Hepatocyte (in vitro differentiated cells): ENCODE measurements around the gene CYFIP1. TPM values are rescaled to one million over a fixed set of nuclear protein-coding genes. Genes with fewer than 3 reads are reported as not detected.

Experiments
- DNase-seq: peaks from one replicate; pipeline ENCODE4 v3.0.0-alpha.2; 2016; ENCODE audit warnings: low spot score
- H2AFZ ChIP-seq: fragments of 200-600 bp; sonication (generic); 2 replicates; pipeline ENCODE4 v1.6.0; 2016; ENCODE audit warnings: antibody characterized with exemption, mild to moderate bottlenecking
- H3K27ac ChIP-seq: fragments of 200-600 bp; sonication (generic); 2 replicates; pipeline ENCODE4 v1.5.1; 2016; ENCODE audit warnings: mild to moderate bottlenecking
- H3K27me3 ChIP-seq: fragments of 200-600 bp; sonication (generic); 2 replicates; pipeline ENCODE4 v1.6.1; 2016
- H3K36me3 ChIP-seq: fragments of 200-600 bp; sonication (generic); replicated peaks from 2 replicates; pipeline ENCODE4 v1.5.1; 2016; ENCODE audit warnings: low read depth; ENCODE audit not compliant: insufficient read depth
- H3K4me1 ChIP-seq: fragments of 200-600 bp; sonication (generic); 2 replicates; pipeline ENCODE4 v1.5.1; 2016; ENCODE audit warnings: mild to moderate bottlenecking, moderate library complexity; ENCODE audit not compliant: insufficient read depth
- H3K4me2 ChIP-seq: fragments of 200-600 bp; sonication (generic); 2 replicates; pipeline ENCODE4 v1.6.0; 2016
- H3K4me3 ChIP-seq: fragments of 200-600 bp; sonication (generic); 2 replicates; pipeline ENCODE4 v1.5.1; 2016; ENCODE audit warnings: mild to moderate bottlenecking
- H3K79me2 ChIP-seq: fragments of 200-600 bp; sonication (generic); 2 replicates; pipeline ENCODE4 v1.6.0; 2017; ENCODE audit warnings: mild to moderate bottlenecking
- H3K9me2 ChIP-seq: fragments of 200-600 bp; sonication (generic); replicated peaks from 2 replicates; pipeline ENCODE4 v1.6.0; 2017; ENCODE audit warnings: mild to moderate bottlenecking; ENCODE audit not compliant: insufficient read depth
- H3K9me3 ChIP-seq: fragments of 200-600 bp; sonication (generic); 2 replicates; pipeline ENCODE4 v1.5.1; 2016; ENCODE audit warnings: low read depth, mild to moderate bottlenecking
- H4K20me1 ChIP-seq: fragments of 200-600 bp; sonication (generic); 2 replicates; pipeline ENCODE4 v1.6.0; 2016; ENCODE audit warnings: mild to moderate bottlenecking; ENCODE audit not compliant: insufficient read depth, poor library complexity, severe bottlenecking
- CTCF ChIP-seq: fragments of 200-600 bp; sonication (generic); IDR thresholded peaks from 2 replicates; pipeline ENCODE4 v1.5.1; 2016; ENCODE audit warnings: antibody characterized with exemption, mild to moderate bottlenecking; ENCODE audit not compliant: poor library complexity
- EZH2 ChIP-seq: fragments of 200-600 bp; sonication (generic); IDR thresholded peaks from 2 replicates; pipeline ENCODE4 v1.6.1; 2016; ENCODE audit warnings: antibody characterized with exemption, mild to moderate bottlenecking, borderline replicate concordance
- EZH2phosphoT487 ChIP-seq: fragments of 200-600 bp; sonication (generic); IDR thresholded peaks from one replicate; pipeline ENCODE4 v1.6.1; 2018; ENCODE audit warnings: antibody characterized with exemption, mild to moderate bottlenecking, low read depth, moderate library complexity; ENCODE audit not compliant: unreplicated experiment, severe bottlenecking
- WGBS: methylation state at CpG from one replicate; pipeline ENCODE4 v1.1.6; 2016; ENCODE audit warnings: low lambda C conversion rate; ENCODE audit errors: missing lambda C conversion rate; 5-methylcytosine and 5-hydroxymethylcytosine counted together
- polyA plus RNA-seq: library from polyadenylated mRNA; unstranded; fragments of >200 nt; fragmentation: Nextera tagmentation; extraction: Ambion mirVana; gene quantifications from 2 replicates; pipeline ENCODE4 v1.2.1, GENCODE V29; 2016
- total RNA-seq: library from RNA; depleted of rRNA; stranded (reverse); fragments of >200 nt; gene quantifications from 2 replicates; pipeline ENCODE4 v1.2.3, GENCODE V29; 2014

CYFIP1 gene
- total and polyA plus RNA-seq, 2 experiments from 2014 or later = 73.4 to 92.2 TPM

GRCh38 chr15:22947101-22948000, 32.8 kb downstream of the CYFIP1 start:
- no peak overlapping the region for H3K27ac ChIP-seq
- H3K4me3 ChIP-seq = no peak overlapping the region
- peaks cover 5% of the 10 kb centered on the region for H3K4me1 ChIP-seq
- no peak for DNase-seq
- H3K79me2 ChIP-seq = peaks cover 59% of the 10 kb centered on the region
- H3K27me3 ChIP-seq = no peaks in the 10 kb centered on the region
- H3K9me2 ChIP-seq = no peaks in the 10 kb centered on the region
- H3K36me3 ChIP-seq = no peaks in the 10 kb centered on the region
- WGBS = 89% methylated on average over 27 of the region's 27 CpGs
- no peaks in the 10 kb centered on the region for H3K9me3 ChIP-seq
- TF ChIP-seq EZH2phosphoT487 (no peak), CTCF (no peak), EZH2 (no peak)
- no peak overlapping the region for H3K4me2 ChIP-seq
- H2AFZ ChIP-seq = no peak overlapping the region
- peaks cover 20% of the 10 kb centered on the region for H4K20me1 ChIP-seq

- no peak for DNase-seq
- Histone ChIP-seq H4K20me1 (peaks cover 9% of the 10 kb centered on the region), H2AFZ (no peak overlapping the region), H3K4me1 (peaks cover 5% of the 10 kb centered on the region), H3K27ac (no peak overlapping the region), H3K27me3 (no peaks in the 10 kb centered on the region), H3K9me3 (no peaks in the 10 kb centered on the region), H3K4me2 (no peak overlapping the region), H3K79me2 (peaks cover 39% of the 10 kb centered on the region), H3K9me2 (no peaks in the 10 kb centered on the region), H3K36me3 (no peaks in the 10 kb centered on the region), H3K4me3 (no peak overlapping the region)
- no peak for TF ChIP-seq CTCF
- TF ChIP-seq EZH2phosphoT487 = no peak
- TF ChIP-seq EZH2 = no peak
- WGBS = 91% methylated on average over 10 of the region's 10 CpGs
Measured at GRCh38 chr15:22945071-22945470, 35.1 kb downstream of the CYFIP1 start.

- Histone ChIP-seq H3K4me2 (no peak overlapping the region), H3K9me3 (no peaks in the 10 kb centered on the region), H3K79me2 (peaks cover 35% of the 10 kb centered on the region), H3K27ac (no peak overlapping the region), H3K4me1 (peaks cover 5% of the 10 kb centered on the region), H3K9me2 (no peaks in the 10 kb centered on the region), H4K20me1 (peaks cover 7% of the 10 kb centered on the region), H3K4me3 (no peak overlapping the region), H2AFZ (no peak overlapping the region), H3K27me3 (no peaks in the 10 kb centered on the region), H3K36me3 (no peaks in the 10 kb centered on the region)
- DNase-seq = no peak
- WGBS = 95% methylated on average over 8 of the region's 8 CpGs
- no peak for TF ChIP-seq EZH2
- TF ChIP-seq EZH2phosphoT487 = no peak
- TF ChIP-seq CTCF = no peak
Measured at GRCh38 chr15:22944651-22945050, 35.5 kb downstream of the CYFIP1 start.
